Loucy (cell line): ENCODE data around the gene FICD.

ENCODE experiments used
- H2AFZ ChIP-seq: fragments of 200-600 bp; sonication (generic); 2 replicates; pipeline ENCODE4 v1.6.0; 2016; ENCODE audit warnings: antibody characterized with exemption, mild to moderate bottlenecking, low read length, moderate library complexity
- H3F3A ChIP-seq: fragments of 200-600 bp; 2 replicates; pipeline ENCODE4 v1.6.0; 2016; ENCODE audit warnings: antibody characterized with exemption, low read depth, mild to moderate bottlenecking
- H3K27me3 ChIP-seq: fragments of 200-600 bp; sonication (generic); 2 replicates; pipeline ENCODE4 v1.6.1; 2014; ENCODE audit warnings: low read length, mild to moderate bottlenecking; ENCODE audit not compliant: insufficient read depth, poor library complexity, severe bottlenecking
- H3K36me3 ChIP-seq: fragments of 200-600 bp; sonication (generic); 2 replicates; pipeline ENCODE4 v1.6.1; 2016; ENCODE audit warnings: low read length; ENCODE audit not compliant: insufficient read depth
- H3K4me1 ChIP-seq: fragments of 200-600 bp; sonication (generic); 2 replicates; pipeline ENCODE4 v1.5.1; 2014; ENCODE audit warnings: low read length, mild to moderate bottlenecking; ENCODE audit not compliant: insufficient read depth, poor library complexity, severe bottlenecking
- H3K4me2 ChIP-seq: fragments of 200-600 bp; sonication (generic); 2 replicates; pipeline ENCODE4 v1.6.0; 2014; ENCODE audit warnings: antibody characterized with exemption, low read length, low read depth, mild to moderate bottlenecking; ENCODE audit not compliant: poor library complexity, severe bottlenecking
- H3K4me3 ChIP-seq: fragments of 200-600 bp; sonication (generic); 2 replicates; pipeline ENCODE4 v1.5.1; 2014; ENCODE audit warnings: low read length, mild to moderate bottlenecking, mixed read lengths; ENCODE audit not compliant: poor library complexity, severe bottlenecking
- H3K79me2 ChIP-seq: fragments of 200-600 bp; sonication (generic); 2 replicates; pipeline ENCODE4 v1.6.1; 2014; ENCODE audit warnings: low read length; ENCODE audit not compliant: insufficient read depth
- H3K9ac ChIP-seq: fragments of 200-600 bp; sonication (generic); 2 replicates; pipeline ENCODE4 v1.6.0; 2014; ENCODE audit warnings: mild to moderate bottlenecking, low read depth, low read length, moderate library complexity; ENCODE audit not compliant: poor library complexity, severe bottlenecking
- H3K9me2 ChIP-seq: fragments of 200-600 bp; sonication (generic); replicated peaks from 2 replicates; pipeline ENCODE4 v1.6.1; 2016; ENCODE audit warnings: low read depth, low read length, mixed read lengths
- H3K9me3 ChIP-seq: fragments of 200-600 bp; sonication (generic); 2 replicates; pipeline ENCODE4 v1.6.1; 2014; ENCODE audit warnings: mild to moderate bottlenecking, antibody characterized with exemption, low read length, low read depth; ENCODE audit not compliant: insufficient read depth
- H4K20me1 ChIP-seq: fragments of 200-600 bp; sonication (generic); 2 replicates; pipeline ENCODE4 v1.6.0; 2014; ENCODE audit warnings: antibody characterized with exemption, low read length, mild to moderate bottlenecking; ENCODE audit not compliant: insufficient read depth, poor library complexity, severe bottlenecking
- EZH2phosphoT487 ChIP-seq: fragments of 200-600 bp; IDR thresholded peaks from 2 replicates; pipeline ENCODE4 v1.6.1; 2018; ENCODE audit warnings: antibody characterized with exemption, mild to moderate bottlenecking, moderate library complexity, borderline replicate concordance
- TF ChIP-seq, protein P1 (sequence below): fragments of 200-600 bp; sonication (generic); conservative IDR thresholded peaks from 2 replicates; pipeline ENCODE4 v1.5.1; 2014; ENCODE audit warnings: mild to moderate bottlenecking, antibody characterized with exemption, low read length

Gene FICD

DNA sequence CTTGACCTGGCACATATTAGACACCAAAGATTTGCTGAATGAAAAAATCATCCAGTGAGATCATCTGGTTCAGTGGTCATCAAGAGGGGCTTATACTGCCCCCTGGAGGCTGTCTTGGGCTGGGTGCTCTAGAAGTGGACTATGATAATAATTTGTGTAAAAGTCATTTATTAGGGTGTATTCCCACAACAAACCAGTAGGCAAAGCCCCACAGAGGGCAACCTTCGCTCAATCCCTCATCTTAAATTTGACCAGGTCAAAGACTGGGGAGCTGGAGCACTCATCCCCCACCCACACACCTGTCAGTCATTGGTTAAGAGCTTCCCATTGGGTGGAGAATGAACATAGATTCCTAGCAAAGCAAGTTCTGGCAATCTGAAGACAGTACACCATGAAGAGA lies 20.0 kb upstream of the FICD start:
- no peaks in the 10 kb centered on the region for H3K9me2 ChIP-seq
- no peaks in the 10 kb centered on the region for H3K9me3 ChIP-seq
- H3K9ac ChIP-seq = no peak overlapping the region
- no peaks in the 10 kb centered on the region for H3K36me3 ChIP-seq
- no peak for TF ChIP-seq EZH2phosphoT487
- TF ChIP-seq, protein P1, sequence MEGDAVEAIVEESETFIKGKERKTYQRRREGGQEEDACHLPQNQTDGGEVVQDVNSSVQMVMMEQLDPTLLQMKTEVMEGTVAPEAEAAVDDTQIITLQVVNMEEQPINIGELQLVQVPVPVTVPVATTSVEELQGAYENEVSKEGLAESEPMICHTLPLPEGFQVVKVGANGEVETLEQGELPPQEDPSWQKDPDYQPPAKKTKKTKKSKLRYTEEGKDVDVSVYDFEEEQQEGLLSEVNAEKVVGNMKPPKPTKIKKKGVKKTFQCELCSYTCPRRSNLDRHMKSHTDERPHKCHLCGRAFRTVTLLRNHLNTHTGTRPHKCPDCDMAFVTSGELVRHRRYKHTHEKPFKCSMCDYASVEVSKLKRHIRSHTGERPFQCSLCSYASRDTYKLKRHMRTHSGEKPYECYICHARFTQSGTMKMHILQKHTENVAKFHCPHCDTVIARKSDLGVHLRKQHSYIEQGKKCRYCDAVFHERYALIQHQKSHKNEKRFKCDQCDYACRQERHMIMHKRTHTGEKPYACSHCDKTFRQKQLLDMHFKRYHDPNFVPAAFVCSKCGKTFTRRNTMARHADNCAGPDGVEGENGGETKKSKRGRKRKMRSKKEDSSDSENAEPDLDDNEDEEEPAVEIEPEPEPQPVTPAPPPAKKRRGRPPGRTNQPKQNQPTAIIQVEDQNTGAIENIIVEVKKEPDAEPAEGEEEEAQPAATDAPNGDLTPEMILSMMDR = peak; percentile 92
- H3K27me3 ChIP-seq = no peaks in the 10 kb centered on the region
- H3K4me3 ChIP-seq = no peak overlapping the region
- no peak overlapping the region for H3K4me2 ChIP-seq
- no peaks in the 10 kb centered on the region for H3K4me1 ChIP-seq
- no peak overlapping the region for H2AFZ ChIP-seq
- no peaks in the 10 kb centered on the region for H3K79me2 ChIP-seq
- no peaks in the 10 kb centered on the region for H3F3A ChIP-seq
- no peaks in the 10 kb centered on the region for H4K20me1 ChIP-seq

DNA sequence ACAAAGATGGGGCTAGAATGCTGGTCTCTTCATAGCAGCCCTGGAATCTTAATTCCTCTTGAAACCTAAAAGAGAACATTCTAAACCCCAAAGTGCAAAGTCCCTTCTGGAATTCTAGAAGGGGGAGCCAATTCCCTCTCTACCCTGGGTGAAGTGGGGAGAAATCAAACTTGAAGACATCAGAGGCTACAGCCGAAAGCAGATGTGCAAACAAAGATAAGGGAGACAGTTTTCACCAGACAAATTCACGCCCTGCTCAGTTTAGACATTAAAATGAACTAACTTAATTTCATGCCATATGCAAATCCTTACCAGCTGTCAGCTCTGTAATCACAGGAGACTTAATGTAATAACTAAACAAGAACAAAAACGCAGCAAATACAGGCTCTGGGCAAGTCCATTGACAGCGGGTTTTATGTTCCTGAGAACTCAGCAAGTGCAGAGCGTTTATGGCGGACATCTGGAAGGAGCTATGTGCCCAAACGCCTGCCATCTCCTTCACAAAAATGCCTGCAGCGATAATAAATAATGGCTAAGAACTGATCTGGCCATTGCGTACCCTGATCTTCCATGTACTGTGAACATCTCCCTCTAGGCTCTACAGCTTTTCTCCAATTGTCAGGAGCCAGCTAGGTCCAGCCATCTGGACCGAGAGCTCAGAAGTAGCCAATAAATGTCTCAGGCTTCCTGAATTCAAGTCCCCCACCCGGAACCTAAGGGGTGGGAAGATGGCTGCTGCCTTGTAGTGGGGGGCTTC lies 19.1 kb upstream of the FICD start:
- Histone ChIP-seq H3K9ac (no peak overlapping the region), H3K4me2 (no peak overlapping the region), H3K27me3 (no peaks in the 10 kb centered on the region), H3K79me2 (no peaks in the 10 kb centered on the region), H3K4me1 (no peaks in the 10 kb centered on the region), H3F3A (no peaks in the 10 kb centered on the region), H2AFZ (no peak overlapping the region), H3K9me2 (no peaks in the 10 kb centered on the region), H3K36me3 (no peaks in the 10 kb centered on the region), H3K9me3 (no peaks in the 10 kb centered on the region), H3K4me3 (no peak overlapping the region), H4K20me1 (no peaks in the 10 kb centered on the region)
- no peak for TF ChIP-seq EZH2phosphoT487
- TF ChIP-seq, protein P1 = no peak

- Histone ChIP-seq H3K79me2 (no peaks in the 10 kb centered on the region), H3K9me3 (peaks cover 5% of the 10 kb centered on the region; the same call in 1 of the 2 replicates), H3K9me2 (no peaks in the 10 kb centered on the region), H2AFZ (no peak overlapping the region), H3K4me3 (no peak overlapping the region), H3K27me3 (no peaks in the 10 kb centered on the region), H4K20me1 (no peaks in the 10 kb centered on the region), H3K9ac (no peak overlapping the region), H3K4me2 (no peak overlapping the region), H3K4me1 (no peaks in the 10 kb centered on the region), H3F3A (no peaks in the 10 kb centered on the region), H3K36me3 (no peaks in the 10 kb centered on the region)
- no peak for TF ChIP-seq EZH2phosphoT487
- TF ChIP-seq, protein P1 = no peak
Observed at GRCh38 chr12:108498136-108498535, 16.9 kb upstream of the FICD start.
